GM12865 (cell line): Measurements from ENCODE around the gene ABHD18.
A peak's percentile ranks its signal among the peaks of the same experiment; 100 is the strongest.
"Not testable (repeated sequence)": the region's sequence is repeated elsewhere in the genome, so short reads cannot be mapped to it uniquely, and the experiment has no call there.

Source experiments
- DNase-seq: peaks from one replicate; pipeline ENCODE4 v3.0.0; 2010; ENCODE audit warnings: low read depth
- H3K4me3 ChIP-seq: 2 replicates; pipeline ENCODE4 v1.5.1; 2011; ENCODE audit warnings: mild to moderate bottlenecking, low read depth, low read length, control low read depth
- TF ChIP-seq, protein P1 (sequence below): IDR thresholded peaks from 2 replicates; pipeline ENCODE4 v1.5.1; 2011; ENCODE audit warnings: low read length, control low read depth, low read depth, inconsistent platforms; ENCODE audit not compliant: insufficient read depth; ENCODE audit errors: missing control alignments

ABHD18 gene

DNA sequence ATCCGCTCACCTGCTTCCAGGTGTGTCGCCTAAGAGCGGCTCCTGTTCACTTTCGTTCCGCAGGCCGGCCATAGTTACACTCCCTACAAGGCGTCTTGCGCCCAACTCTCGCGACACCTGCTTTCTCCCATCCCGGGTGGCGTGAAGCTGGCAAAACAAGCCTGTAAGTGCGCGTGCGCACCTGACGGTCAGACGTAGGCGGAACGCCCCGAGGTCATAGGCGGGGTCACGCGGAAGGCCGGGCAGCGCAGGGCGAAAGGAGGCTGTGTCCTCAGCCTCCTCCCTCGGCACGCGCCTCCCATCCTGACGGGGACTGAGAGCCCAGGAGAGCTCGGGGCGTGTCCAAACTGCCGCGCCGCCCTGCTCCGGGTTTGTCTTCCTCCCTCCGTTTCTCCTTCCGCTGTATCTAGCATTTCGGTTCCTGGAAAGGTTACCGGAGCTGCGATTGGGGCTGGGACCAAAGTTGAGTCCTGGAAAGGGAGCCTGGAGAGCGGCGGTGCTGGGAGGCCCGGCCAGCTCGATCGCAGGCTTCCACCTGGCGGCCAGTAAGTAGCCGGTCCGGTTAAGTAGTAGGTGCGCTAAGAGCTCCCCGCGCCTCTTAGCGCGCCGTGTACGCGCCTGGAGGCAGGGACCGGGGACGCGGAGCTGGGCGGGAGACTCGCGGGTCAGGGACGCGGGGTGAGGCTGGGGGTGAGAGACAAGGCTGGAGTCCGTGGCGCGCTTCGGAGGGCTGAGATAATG is at the start of gene ABHD18, which contains the start of gene MFSD8:
Gene ABHD18 (plus strand): TSS at position 345 of the 741 bp plus-strand sequence. CDS start 17,550 bp downstream, outside the sequence.
Gene MFSD8 (minus strand): TSS at position 112 of the 741 bp plus-strand sequence. CDS start 40 bp downstream, at position 72.
- TF ChIP-seq, protein P1, sequence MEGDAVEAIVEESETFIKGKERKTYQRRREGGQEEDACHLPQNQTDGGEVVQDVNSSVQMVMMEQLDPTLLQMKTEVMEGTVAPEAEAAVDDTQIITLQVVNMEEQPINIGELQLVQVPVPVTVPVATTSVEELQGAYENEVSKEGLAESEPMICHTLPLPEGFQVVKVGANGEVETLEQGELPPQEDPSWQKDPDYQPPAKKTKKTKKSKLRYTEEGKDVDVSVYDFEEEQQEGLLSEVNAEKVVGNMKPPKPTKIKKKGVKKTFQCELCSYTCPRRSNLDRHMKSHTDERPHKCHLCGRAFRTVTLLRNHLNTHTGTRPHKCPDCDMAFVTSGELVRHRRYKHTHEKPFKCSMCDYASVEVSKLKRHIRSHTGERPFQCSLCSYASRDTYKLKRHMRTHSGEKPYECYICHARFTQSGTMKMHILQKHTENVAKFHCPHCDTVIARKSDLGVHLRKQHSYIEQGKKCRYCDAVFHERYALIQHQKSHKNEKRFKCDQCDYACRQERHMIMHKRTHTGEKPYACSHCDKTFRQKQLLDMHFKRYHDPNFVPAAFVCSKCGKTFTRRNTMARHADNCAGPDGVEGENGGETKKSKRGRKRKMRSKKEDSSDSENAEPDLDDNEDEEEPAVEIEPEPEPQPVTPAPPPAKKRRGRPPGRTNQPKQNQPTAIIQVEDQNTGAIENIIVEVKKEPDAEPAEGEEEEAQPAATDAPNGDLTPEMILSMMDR, result peak; percentile 16
- peak within 1 kb of the TSS; percentile 97 for H3K4me3 ChIP-seq
- peak; percentile 100 for DNase-seq

DNA sequence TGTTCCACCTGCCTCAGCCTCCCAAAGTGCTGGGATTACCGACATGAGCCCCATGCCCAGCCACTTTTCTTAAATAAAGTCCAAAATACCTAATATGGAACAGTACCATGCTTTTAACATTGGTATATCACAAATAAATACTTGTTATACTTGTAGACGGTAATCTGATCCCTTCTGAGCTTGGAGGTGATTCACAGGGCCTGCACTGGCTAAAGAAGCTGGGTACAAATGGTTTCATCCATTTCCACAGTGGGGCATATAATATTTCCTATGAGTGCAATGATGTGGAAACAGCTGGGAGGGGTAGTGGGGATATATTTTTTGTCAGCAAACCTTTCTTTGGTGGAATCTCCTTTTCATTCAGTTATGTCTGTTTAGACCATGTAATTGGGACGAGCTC is 48.7 kb upstream of the ABHD18 start:
- no peak for DNase-seq

DNA sequence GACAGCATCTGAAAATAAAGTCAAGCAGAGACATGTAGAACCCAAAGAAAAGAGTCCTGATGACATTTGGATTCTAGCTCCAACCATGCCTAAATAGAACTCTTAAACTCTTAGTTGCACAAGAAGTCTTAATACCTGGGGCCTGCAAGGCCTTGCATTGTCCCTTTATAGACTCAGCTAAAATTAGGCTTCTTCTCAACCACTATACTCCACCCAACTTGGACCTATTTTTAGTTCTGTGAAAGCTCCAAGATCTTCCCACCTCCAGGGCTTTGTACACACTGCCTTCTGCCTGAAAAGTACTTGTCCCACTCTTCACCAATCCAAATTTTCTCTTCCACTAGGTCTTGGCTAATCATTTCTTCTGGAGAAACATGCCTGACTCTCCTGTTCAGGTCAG is 48.1 kb upstream of the ABHD18 start:
- H3K4me3 ChIP-seq, result no peak overlapping the region
- DNase-seq, result no peak
- TF ChIP-seq, protein P1, result no peak

More for the DNA sequence above, 48.7 kb upstream of the ABHD18 start:
- H3K4me3 ChIP-seq, result no peak overlapping the region
- TF ChIP-seq, protein P1, result no peak

DNA sequence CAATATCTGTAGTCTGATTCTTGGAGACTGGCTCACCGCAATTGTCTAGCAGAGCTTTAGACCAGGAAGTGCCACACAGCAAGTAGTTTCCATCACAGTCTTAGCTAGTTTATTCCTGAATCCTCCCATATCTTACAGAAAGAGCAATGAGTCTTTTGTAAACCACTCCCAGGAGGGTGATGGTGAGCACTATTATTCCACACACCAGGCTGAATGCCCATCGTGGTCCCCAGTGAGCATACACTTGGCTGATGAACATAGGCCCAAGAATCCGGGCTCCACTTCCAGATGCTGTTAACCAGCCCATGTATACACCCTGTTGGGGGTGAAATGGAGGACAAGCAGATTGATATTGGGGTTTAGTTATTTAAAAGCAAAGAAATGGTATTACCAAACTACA is 44.7 kb upstream of the ABHD18 start:
- no peak overlapping the region for H3K4me3 ChIP-seq
- TF ChIP-seq, protein P1, result no peak
- no peak for DNase-seq

DNA sequence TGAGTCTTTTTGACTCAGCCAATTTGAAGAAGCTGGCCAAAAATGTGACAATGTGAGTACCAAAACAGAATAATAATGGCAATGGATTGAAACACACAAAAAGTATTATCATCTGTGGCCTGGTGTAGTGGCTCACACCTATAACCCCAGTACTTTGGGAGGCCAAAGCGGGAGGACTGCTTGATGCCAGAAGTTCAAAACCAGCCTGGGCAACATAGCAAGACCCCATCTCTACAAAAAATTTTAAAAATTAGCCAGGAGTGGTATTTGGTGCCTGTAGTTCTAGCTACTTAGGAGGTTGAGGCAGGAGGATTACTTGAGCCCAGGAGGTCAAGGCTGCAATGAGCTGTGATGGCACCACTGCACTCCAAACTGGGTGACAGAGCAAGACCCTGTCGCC is 43.0 kb upstream of the ABHD18 start:
- DNase-seq, result no peak
- TF ChIP-seq, protein P1, result no peak

DNA sequence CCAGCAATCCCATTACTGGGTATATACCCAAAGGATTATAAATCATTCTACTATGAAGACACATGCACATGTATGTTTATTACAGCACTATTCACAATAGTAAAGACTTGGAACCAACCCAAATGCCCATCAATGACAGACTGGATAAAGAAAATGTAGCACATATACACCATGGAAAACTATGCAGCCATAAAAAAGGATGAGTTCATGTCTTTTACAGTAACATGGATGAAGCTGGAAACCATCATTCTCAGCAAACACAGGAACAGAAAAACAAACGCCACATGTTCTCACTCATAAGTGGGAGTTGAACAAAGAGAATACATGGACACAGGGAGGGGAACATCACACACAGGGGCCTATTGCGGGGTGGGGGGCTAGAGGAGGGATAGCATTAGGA is 39.5 kb upstream of the ABHD18 start:
- not testable (repeated sequence) for H3K4me3 ChIP-seq, DNase-seq

More for the DNA sequence above, 43.0 kb upstream of the ABHD18 start:
- H3K4me3 ChIP-seq, result no peak overlapping the region

DNA sequence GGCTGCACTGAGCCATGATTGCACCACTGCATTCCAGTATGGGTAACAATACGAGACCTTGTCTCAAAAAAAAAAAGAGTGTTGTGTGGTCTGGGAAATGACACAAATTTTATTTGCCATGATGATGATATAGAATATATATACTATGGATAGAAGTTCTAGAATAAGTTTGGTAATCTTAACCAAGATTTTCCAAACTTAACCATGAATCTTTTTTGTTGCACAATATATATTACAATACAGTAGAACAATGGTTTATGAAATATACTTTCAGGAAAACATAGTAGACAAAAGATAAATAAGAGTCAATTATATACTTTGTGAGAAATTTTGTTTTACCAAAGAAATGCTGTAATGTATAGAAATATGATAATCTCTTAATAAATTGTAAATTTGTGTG is 35.0 kb upstream of the ABHD18 start:
- TF ChIP-seq, protein P1, result no peak
- DNase-seq, result no peak
- H3K4me3 ChIP-seq, result no peak overlapping the region

DNA sequence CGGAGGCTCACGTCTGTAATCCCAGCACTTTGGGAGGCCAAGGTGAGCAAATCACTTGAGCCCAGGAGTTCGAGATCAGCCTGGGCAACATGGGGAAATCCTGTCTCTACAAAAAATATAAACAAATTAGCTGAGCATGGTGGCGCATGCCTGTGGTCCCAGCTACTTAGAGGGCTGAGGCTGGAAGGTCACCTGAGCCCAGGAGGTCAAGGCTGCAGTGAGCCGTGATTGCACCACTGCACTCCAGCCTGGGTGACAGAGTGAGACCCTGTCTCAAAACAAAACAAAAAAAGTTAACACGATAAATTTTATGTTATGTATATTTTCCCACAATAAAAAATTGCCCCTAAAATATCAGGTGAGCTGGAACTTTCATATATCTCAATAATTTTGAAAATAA is 33.4 kb upstream of the ABHD18 start:
- H3K4me3 ChIP-seq, DNase-seq: not testable (repeated sequence)
